ENCODE measurements around the gene CPNE5.

Gene CPNE5

DNA sequence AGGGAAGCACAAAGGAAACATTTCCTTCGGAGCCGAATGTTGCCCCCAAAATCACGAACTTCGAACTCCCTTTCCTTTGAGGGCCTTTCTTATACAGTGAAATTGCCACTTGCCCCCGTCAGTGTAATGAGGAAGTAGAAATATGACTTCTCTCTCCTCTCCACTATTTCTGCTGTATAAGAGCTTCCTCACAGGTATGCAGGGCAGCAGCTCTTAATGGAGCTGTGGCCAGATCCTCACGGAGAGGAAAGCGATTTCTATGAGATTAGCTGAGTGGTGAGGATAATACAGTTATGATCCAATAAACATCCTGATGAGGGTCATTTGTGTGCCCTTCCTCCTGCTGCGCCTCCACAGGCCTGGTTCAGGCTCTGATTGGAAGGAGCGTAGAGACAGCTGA is 10.8 kb upstream of the CPNE5 start:
- peaks cover 24 to 26% of the 10 kb centered on the region in 2 experiments for H3K4me1 ChIP-seq (ENCODE audit: control insufficient read depth in 1 of 2, insufficient read depth in 2 of 2, low read length in 2 of 2)
- H3K79me2 ChIP-seq (ENCODE audit: control insufficient read depth, insufficient read depth, low read length, poor library complexity), result no peaks in the 10 kb centered on the region
- H3K36me3 ChIP-seq (ENCODE audit: control insufficient read depth in 1 of 2, insufficient read depth in 2 of 2, low read length in 2 of 2), result peaks cover 0 to 3% of the 10 kb centered on the region in 2 experiments
- H4K12ac ChIP-seq (ENCODE audit: low read depth, low read length), result no peak overlapping the region
- no peak overlapping the region for H3K4ac ChIP-seq (ENCODE audit: low read depth, low read length)
- no peak overlapping the region for H3K18ac ChIP-seq (ENCODE audit: low read length)
- peaks cover 3% of the 10 kb centered on the region for H3K79me1 ChIP-seq (ENCODE audit: low read length)
- no peak overlapping the region for H2AFZ ChIP-seq (ENCODE audit: insufficient read depth, low read length, poor library complexity)
- no peak overlapping the region for H3K27ac ChIP-seq (ENCODE audit: low read depth, low read length)
- H3K4me3 ChIP-seq (ENCODE audit: low read depth, low read length), result no peak overlapping the region
- H3K23ac ChIP-seq (ENCODE audit: low read length), result no peak overlapping the region
- H3K9ac ChIP-seq (ENCODE audit: low read length), result no peak overlapping the region
- no peak overlapping the region for H2BK120ac ChIP-seq (ENCODE audit: insufficient read depth, low read length, poor library complexity)
- no peak overlapping the region for H2BK12ac ChIP-seq (ENCODE audit: low read length)
- no CpG with 5 or more reads among the region's 9 CpGs for WGBS (ENCODE audit: extremely low coverage, insufficient coverage, insufficient read length)
- no peak overlapping the region for H2BK5ac ChIP-seq (ENCODE audit: low read depth, low read length, poor library complexity)
- no peak overlapping the region for H3K14ac ChIP-seq (ENCODE audit: low read length)
- H3K9me3 ChIP-seq (ENCODE audit: insufficient read depth, low read depth, low read length), result no peaks in the 10 kb centered on the region
- H4K91ac ChIP-seq (ENCODE audit: low read depth, low read length), result no peak overlapping the region
- DNase-seq, result no peak
- no peak overlapping the region for H2AK5ac ChIP-seq (ENCODE audit: low read length)
- H3K4me2 ChIP-seq (ENCODE audit: low read length), result no peak overlapping the region
- H3K27me3 ChIP-seq (ENCODE audit: insufficient read depth, low read length), result no peaks in the 10 kb centered on the region
- no peak overlapping the region for H4K8ac ChIP-seq (ENCODE audit: low read depth, low read length)

DNA sequence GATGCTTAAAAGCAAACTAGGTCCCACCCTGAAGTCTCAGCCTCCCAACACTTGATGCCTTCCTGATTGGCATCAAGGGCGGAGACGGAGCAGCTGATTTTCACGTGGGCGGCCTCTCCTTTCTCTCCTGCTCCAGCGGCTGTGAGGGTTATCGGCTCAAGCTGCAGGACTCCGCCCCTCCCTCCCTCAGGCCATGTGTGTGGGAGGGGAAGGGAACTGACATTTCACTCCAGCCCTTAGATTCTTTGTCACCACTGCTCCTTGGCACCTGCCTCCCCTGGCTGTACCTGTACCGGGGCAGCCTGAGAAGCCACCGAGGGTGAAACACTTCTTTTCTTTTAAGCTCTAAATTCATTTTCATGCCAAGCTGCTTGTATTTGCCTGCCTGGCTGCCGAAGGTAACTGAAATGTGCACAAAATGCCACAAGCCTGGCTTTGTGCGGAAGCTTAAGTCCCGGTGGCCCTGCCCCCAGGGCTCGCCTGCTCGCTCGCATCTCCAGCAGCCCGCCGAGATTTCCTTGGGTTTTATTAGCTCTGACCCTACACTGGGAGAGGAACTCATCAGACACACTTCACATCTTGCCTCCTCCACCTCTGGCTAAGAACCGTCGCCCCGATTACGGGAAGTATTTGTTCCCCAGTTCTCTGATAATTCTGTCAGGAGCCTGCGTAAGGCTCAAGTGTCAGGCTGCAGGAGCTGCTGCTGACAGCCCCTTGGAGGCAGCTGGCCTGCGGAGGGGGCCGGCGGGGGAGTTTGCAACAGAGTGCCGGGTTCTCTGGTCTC is 9.6 kb upstream of the CPNE5 start:
- H3K4me2 ChIP-seq (ENCODE audit: low read length), result peak overlapping the region; percentile 58
- H3K4me1 ChIP-seq (ENCODE audit: control insufficient read depth in 1 of 2, insufficient read depth in 2 of 2, low read length in 2 of 2), result peaks cover 24 to 26% of the 10 kb centered on the region in 2 experiments
- H3K23ac ChIP-seq (ENCODE audit: low read length), result no peak overlapping the region
- H2BK12ac ChIP-seq (ENCODE audit: low read length), result no peak overlapping the region
- no peak overlapping the region for H3K18ac ChIP-seq (ENCODE audit: low read length)
- no peak overlapping the region for H2AFZ ChIP-seq (ENCODE audit: insufficient read depth, low read length, poor library complexity)
- H3K27me3 ChIP-seq (ENCODE audit: insufficient read depth, low read length), result no peaks in the 10 kb centered on the region
- H3K9me3 ChIP-seq (ENCODE audit: insufficient read depth, low read depth, low read length), result peaks cover 2% of the 10 kb centered on the region
- H3K9ac ChIP-seq (ENCODE audit: low read length), result no peak overlapping the region
- no peak overlapping the region for H2BK120ac ChIP-seq (ENCODE audit: insufficient read depth, low read length, poor library complexity)
- H2BK5ac ChIP-seq (ENCODE audit: low read depth, low read length, poor library complexity), result no peak overlapping the region
- no peak overlapping the region for H4K8ac ChIP-seq (ENCODE audit: low read depth, low read length)
- H3K36me3 ChIP-seq (ENCODE audit: control insufficient read depth in 1 of 2, insufficient read depth in 2 of 2, low read length in 2 of 2), result no peaks in the 10 kb centered on the region
- H3K14ac ChIP-seq (ENCODE audit: low read length), result no peak overlapping the region
- WGBS (ENCODE audit: extremely low coverage, insufficient coverage, insufficient read length), result no CpG with 5 or more reads among the region's 26 CpGs
- H2AK5ac ChIP-seq (ENCODE audit: low read length), result no peak overlapping the region
- no peak overlapping the region for H3K4me3 ChIP-seq (ENCODE audit: low read depth, low read length)
- peak; percentile 83 to 85 for DNase-seq
- peaks cover 3% of the 10 kb centered on the region for H3K79me1 ChIP-seq (ENCODE audit: low read length)
- H4K91ac ChIP-seq (ENCODE audit: low read depth, low read length), result no peak overlapping the region
- no peak overlapping the region for H3K4ac ChIP-seq (ENCODE audit: low read depth, low read length)
- no peak overlapping the region for H3K27ac ChIP-seq (ENCODE audit: low read depth, low read length)
- no peaks in the 10 kb centered on the region for H3K79me2 ChIP-seq (ENCODE audit: control insufficient read depth, insufficient read depth, low read length, poor library complexity)
- no peak overlapping the region for H4K12ac ChIP-seq (ENCODE audit: low read depth, low read length)

DNA sequence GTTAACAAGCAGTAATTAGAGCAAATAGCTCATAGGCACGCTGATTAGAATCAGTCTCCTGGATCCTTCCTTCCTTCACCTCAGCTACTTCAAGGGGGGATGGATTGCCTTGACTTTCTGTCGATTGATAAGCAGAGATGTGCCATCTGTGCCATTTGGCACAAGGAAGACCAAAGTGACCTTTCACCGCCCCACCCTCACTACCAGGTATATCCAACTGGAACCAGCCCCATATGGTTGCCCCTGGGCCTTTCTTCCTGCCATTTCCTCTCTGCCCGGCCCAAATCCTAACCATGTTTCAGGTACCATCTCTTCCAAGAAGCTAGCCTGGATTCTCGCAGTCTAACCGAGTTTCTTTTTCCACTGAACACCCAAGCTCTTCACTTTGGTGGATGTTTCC is 8.7 kb upstream of the CPNE5 start:
- Histone ChIP-seq H3K18ac (ENCODE audit: low read length) (peak overlapping the region; percentile 21), H3K4me2 (ENCODE audit: low read length) (no peak overlapping the region), H2BK12ac (ENCODE audit: low read length) (no peak overlapping the region), H2AFZ (ENCODE audit: insufficient read depth, low read length, poor library complexity) (no peak overlapping the region), H4K12ac (ENCODE audit: low read depth, low read length) (no peak overlapping the region), H2BK120ac (ENCODE audit: insufficient read depth, low read length, poor library complexity) (peak overlapping the region; percentile 32), H3K9ac (ENCODE audit: low read length) (no peak overlapping the region), H2BK5ac (ENCODE audit: low read depth, low read length, poor library complexity) (no peak overlapping the region), H4K8ac (ENCODE audit: low read depth, low read length) (no peak overlapping the region), H3K4me3 (ENCODE audit: low read depth, low read length) (no peak overlapping the region), H3K79me1 (ENCODE audit: low read length) (peaks cover 3% of the 10 kb centered on the region), H2AK5ac (ENCODE audit: low read length) (no peak overlapping the region), H3K4me1 (ENCODE audit: control insufficient read depth in 1 of 2, insufficient read depth in 2 of 2, low read length in 2 of 2) (peaks cover 21 to 26% of the 10 kb centered on the region in 2 experiments), H3K23ac (ENCODE audit: low read length) (no peak overlapping the region), H3K79me2 (ENCODE audit: control insufficient read depth, insufficient read depth, low read length, poor library complexity) (no peaks in the 10 kb centered on the region), H3K4ac (ENCODE audit: low read depth, low read length) (no peak overlapping the region), H3K9me3 (ENCODE audit: insufficient read depth, low read depth, low read length) (peaks cover 2% of the 10 kb centered on the region), H3K27me3 (ENCODE audit: insufficient read depth, low read length) (no peaks in the 10 kb centered on the region), H3K14ac (ENCODE audit: low read length) (peak overlapping the region; percentile 19), H3K27ac (ENCODE audit: low read depth, low read length) (no peak overlapping the region), H4K91ac (ENCODE audit: low read depth, low read length) (peak overlapping the region; percentile 48), H3K36me3 (ENCODE audit: control insufficient read depth in 1 of 2, insufficient read depth in 2 of 2, low read length in 2 of 2) (no peaks in the 10 kb centered on the region)
- DNase-seq, result no peak
- WGBS (ENCODE audit: extremely low coverage, insufficient coverage, insufficient read length), result no CpG with 5 or more reads among the region's 6 CpGs

DNA sequence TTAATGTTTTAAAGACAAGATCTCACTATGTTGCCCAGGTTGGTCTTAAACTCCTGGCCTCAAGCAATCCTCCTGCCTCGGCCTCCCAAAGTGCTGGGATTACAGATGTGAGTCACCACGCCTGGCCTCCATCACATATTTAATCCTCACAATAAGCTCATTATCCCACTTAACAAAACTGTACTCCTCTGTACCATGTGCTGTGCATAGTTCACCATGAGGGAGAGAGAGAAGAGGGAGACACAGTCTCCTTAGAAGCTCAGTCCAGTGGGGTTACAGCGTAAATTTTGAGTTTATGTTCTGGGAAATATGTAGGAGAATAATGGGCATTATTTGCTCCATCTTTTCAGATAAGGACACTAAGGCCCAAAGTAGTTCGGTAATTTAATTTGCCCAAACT is 7.9 kb upstream of the CPNE5 start:
- no peak overlapping the region for H3K14ac ChIP-seq (ENCODE audit: low read length)
- H4K8ac ChIP-seq (ENCODE audit: low read depth, low read length), result no peak overlapping the region
- H3K4me2 ChIP-seq (ENCODE audit: low read length), result no peak overlapping the region
- no peaks in the 10 kb centered on the region for H3K79me1 ChIP-seq (ENCODE audit: low read length)
- H3K18ac ChIP-seq (ENCODE audit: low read length), result no peak overlapping the region
- H3K9me3 ChIP-seq (ENCODE audit: insufficient read depth, low read depth, low read length), result peaks cover 2% of the 10 kb centered on the region
- H3K27me3 ChIP-seq (ENCODE audit: insufficient read depth, low read length), result no peaks in the 10 kb centered on the region
- H4K91ac ChIP-seq (ENCODE audit: low read depth, low read length), result no peak overlapping the region
- H3K9ac ChIP-seq (ENCODE audit: low read length), result no peak overlapping the region
- no peak overlapping the region for H3K23ac ChIP-seq (ENCODE audit: low read length)
- no peak overlapping the region for H3K4ac ChIP-seq (ENCODE audit: low read depth, low read length)
- WGBS (ENCODE audit: extremely low coverage, insufficient coverage, insufficient read length), result no CpG with 5 or more reads among the region's 4 CpGs
- no peaks in the 10 kb centered on the region for H3K79me2 ChIP-seq (ENCODE audit: control insufficient read depth, insufficient read depth, low read length, poor library complexity)
- no peak overlapping the region for H4K12ac ChIP-seq (ENCODE audit: low read depth, low read length)
- no peaks in the 10 kb centered on the region for H3K36me3 ChIP-seq (ENCODE audit: control insufficient read depth in 1 of 2, insufficient read depth in 2 of 2, low read length in 2 of 2)
- H3K4me1 ChIP-seq (ENCODE audit: control insufficient read depth in 1 of 2, insufficient read depth in 2 of 2, low read length in 2 of 2), result peaks cover 14 to 21% of the 10 kb centered on the region in 2 experiments
- no peak overlapping the region for H3K27ac ChIP-seq (ENCODE audit: low read depth, low read length)
- H2BK120ac ChIP-seq (ENCODE audit: insufficient read depth, low read length, poor library complexity), result no peak overlapping the region
- no peak overlapping the region for H2AFZ ChIP-seq (ENCODE audit: insufficient read depth, low read length, poor library complexity)
- DNase-seq, result no peak
- H3K4me3 ChIP-seq (ENCODE audit: low read depth, low read length), result no peak overlapping the region
- H2AK5ac ChIP-seq (ENCODE audit: low read length), result no peak overlapping the region
- no peak overlapping the region for H2BK12ac ChIP-seq (ENCODE audit: low read length)
- no peak overlapping the region for H2BK5ac ChIP-seq (ENCODE audit: low read depth, low read length, poor library complexity)
